Loucy (cell line): ENCODE measurements around the gene HSPA2.

Source experiments
- H2AFZ ChIP-seq: fragments of 200-600 bp; sonication (generic); 2 replicates; pipeline ENCODE4 v1.6.0; 2016; ENCODE audit warnings: antibody characterized with exemption, mild to moderate bottlenecking, low read length, moderate library complexity
- H3F3A ChIP-seq: fragments of 200-600 bp; 2 replicates; pipeline ENCODE4 v1.6.0; 2016; ENCODE audit warnings: antibody characterized with exemption, low read depth, mild to moderate bottlenecking
- H3K27me3 ChIP-seq: fragments of 200-600 bp; sonication (generic); 2 replicates; pipeline ENCODE4 v1.6.1; 2014; ENCODE audit warnings: low read length, mild to moderate bottlenecking; ENCODE audit not compliant: insufficient read depth, poor library complexity, severe bottlenecking
- H3K36me3 ChIP-seq: fragments of 200-600 bp; sonication (generic); 2 replicates; pipeline ENCODE4 v1.6.1; 2016; ENCODE audit warnings: low read length; ENCODE audit not compliant: insufficient read depth
- H3K4me1 ChIP-seq: fragments of 200-600 bp; sonication (generic); 2 replicates; pipeline ENCODE4 v1.5.1; 2014; ENCODE audit warnings: low read length, mild to moderate bottlenecking; ENCODE audit not compliant: insufficient read depth, poor library complexity, severe bottlenecking
- H3K4me2 ChIP-seq: fragments of 200-600 bp; sonication (generic); 2 replicates; pipeline ENCODE4 v1.6.0; 2014; ENCODE audit warnings: antibody characterized with exemption, low read length, low read depth, mild to moderate bottlenecking; ENCODE audit not compliant: poor library complexity, severe bottlenecking
- H3K4me3 ChIP-seq: fragments of 200-600 bp; sonication (generic); 2 replicates; pipeline ENCODE4 v1.5.1; 2014; ENCODE audit warnings: low read length, mild to moderate bottlenecking, mixed read lengths; ENCODE audit not compliant: poor library complexity, severe bottlenecking
- H3K79me2 ChIP-seq: fragments of 200-600 bp; sonication (generic); 2 replicates; pipeline ENCODE4 v1.6.1; 2014; ENCODE audit warnings: low read length; ENCODE audit not compliant: insufficient read depth
- H3K9ac ChIP-seq: fragments of 200-600 bp; sonication (generic); 2 replicates; pipeline ENCODE4 v1.6.0; 2014; ENCODE audit warnings: mild to moderate bottlenecking, low read depth, low read length, moderate library complexity; ENCODE audit not compliant: poor library complexity, severe bottlenecking
- H3K9me2 ChIP-seq: fragments of 200-600 bp; sonication (generic); replicated peaks from 2 replicates; pipeline ENCODE4 v1.6.1; 2016; ENCODE audit warnings: low read depth, low read length, mixed read lengths
- H3K9me3 ChIP-seq: fragments of 200-600 bp; sonication (generic); 2 replicates; pipeline ENCODE4 v1.6.1; 2014; ENCODE audit warnings: mild to moderate bottlenecking, antibody characterized with exemption, low read length, low read depth; ENCODE audit not compliant: insufficient read depth
- H4K20me1 ChIP-seq: fragments of 200-600 bp; sonication (generic); 2 replicates; pipeline ENCODE4 v1.6.0; 2014; ENCODE audit warnings: antibody characterized with exemption, low read length, mild to moderate bottlenecking; ENCODE audit not compliant: insufficient read depth, poor library complexity, severe bottlenecking
- CTCF ChIP-seq: fragments of 200-600 bp; sonication (generic); conservative IDR thresholded peaks from 2 replicates; pipeline ENCODE4 v1.5.1; 2014; ENCODE audit warnings: mild to moderate bottlenecking, antibody characterized with exemption, low read length
- EZH2phosphoT487 ChIP-seq: fragments of 200-600 bp; IDR thresholded peaks from 2 replicates; pipeline ENCODE4 v1.6.1; 2018; ENCODE audit warnings: antibody characterized with exemption, mild to moderate bottlenecking, moderate library complexity, borderline replicate concordance

Gene HSPA2

GRCh38 chr14:64503434-64504309, 36.9 kb upstream of the HSPA2 start, which contains the start of gene ZBTB25:
ZBTB25 (minus strand) TSS chr14:64503838; CDS start chr14:64490533, 13,305 bp downstream.
- no peaks in the 10 kb centered on the region for H3K27me3 ChIP-seq
- peak within 1 kb of the TSS; percentile 98 for H3K9ac ChIP-seq
- H3K4me1 ChIP-seq: peaks cover 54% of the 10 kb centered on the region
- peak within 1 kb of the TSS; percentile 84 for H2AFZ ChIP-seq
- peak within 1 kb of the TSS; percentile 80 for H3K4me3 ChIP-seq
- H3F3A ChIP-seq: peaks cover 10% of the 10 kb centered on the region; the same call in 1 of the 2 replicates
- no peaks in the 10 kb centered on the region for H3K9me2 ChIP-seq
- H4K20me1 ChIP-seq: peaks cover 61% of the 10 kb centered on the region
- H3K79me2 ChIP-seq: peaks cover 84% of the 10 kb centered on the region
- TF ChIP-seq EZH2phosphoT487 (no peak), CTCF (no peak)
- peak within 1 kb of the TSS; percentile 99 for H3K4me2 ChIP-seq
- no peaks in the 10 kb centered on the region for H3K9me3 ChIP-seq
- no peaks in the 10 kb centered on the region for H3K36me3 ChIP-seq

GRCh38 chr14:64504310-64504896, 36.1 kb upstream of the HSPA2 start, which contains the start of gene ZBTB1:
ZBTB1 (plus strand) TSS chr14:64504770; CDS start chr14:64521505, 16,735 bp downstream.
- Histone ChIP-seq H4K20me1 (peaks cover 64% of the 10 kb centered on the region), H3K4me1 (peaks cover 60% of the 10 kb centered on the region), H3K9me3 (no peaks in the 10 kb centered on the region), H3K36me3 (no peaks in the 10 kb centered on the region), H3K9ac (peak within 1 kb of the TSS; percentile 98), H2AFZ (peak within 1 kb of the TSS; percentile 61), H3K9me2 (no peaks in the 10 kb centered on the region), H3F3A (peaks cover 10% of the 10 kb centered on the region; the same call in 1 of the 2 replicates), H3K27me3 (no peaks in the 10 kb centered on the region), H3K4me3 (peak within 1 kb of the TSS; percentile 80), H3K79me2 (peaks cover 85% of the 10 kb centered on the region), H3K4me2 (peak within 1 kb of the TSS; percentile 99)
- no peak for TF ChIP-seq EZH2phosphoT487
- no peak for TF ChIP-seq CTCF

- Histone ChIP-seq H3K4me2 (peak overlapping the region; percentile 99), H3K4me3 (peak overlapping the region; percentile 80), H3K4me1 (peaks cover 56% of the 10 kb centered on the region), H3K27me3 (no peaks in the 10 kb centered on the region), H3K36me3 (no peaks in the 10 kb centered on the region), H4K20me1 (peaks cover 63% of the 10 kb centered on the region), H2AFZ (peak overlapping the region; percentile 47), H3K9me2 (no peaks in the 10 kb centered on the region), H3K79me2 (peaks cover 85% of the 10 kb centered on the region), H3K9me3 (no peaks in the 10 kb centered on the region), H3F3A (peaks cover 13% of the 10 kb centered on the region), H3K9ac (peak overlapping the region; percentile 98)
- no peak for TF ChIP-seq CTCF
- TF ChIP-seq EZH2phosphoT487: no peak
These were observed 35.4 kb upstream of the HSPA2 start for GRCh38 chr14:64504897-64505794.
